ENCODE measurements around the gene EHMT1.
A peak's percentile ranks its signal among the peaks of the same experiment; 100 is the strongest.
"Not testable (repeated sequence)": the region's sequence is repeated elsewhere in the genome, so short reads cannot be mapped to it uniquely, and the experiment has no call there.

The EHMT1 gene

GRCh38 chr9:137626464-137626863 lies 7.7 kb downstream of the EHMT1 start:
- peak overlapping the region in 1 of 2 experiments; percentile 14 for H3K27ac ChIP-seq (ENCODE audit: insufficient read depth in 1 of 2, low read depth in 1 of 2, low read length in 2 of 2, poor library complexity in 1 of 2, severe bottlenecking in 2 of 2)
- ChIA-PET CTCF (interaction anchor here (0.6 to 1.5 kb wide), 3 partner anchors 14 to 56 kb away, joined by 3 read pairs; no protein-coding TSS in a partner anchor), POLR2A (no interaction called here)
- H3K4me3 ChIP-seq (ENCODE audit: control insufficient read depth in 1 of 7, extremely low read depth in 1 of 7, insufficient read depth in 4 of 7, low read depth in 2 of 7, low read length in 6 of 7) = no peak overlapping the region
- no peaks in the 10 kb centered on the region for H3K27me3 ChIP-seq (replicated peaks in 2 of 5; ENCODE audit: control insufficient read depth in 4 of 5, insufficient read depth in 5 of 5, low read length in 4 of 5)
- no peak for DNase-seq
- H3K4me1 ChIP-seq (ENCODE audit: control extremely low read depth in 1 of 4, control insufficient read depth in 4 of 4, insufficient read depth in 4 of 4, low read length in 3 of 4) = peaks cover 22 to 69% (median 57%) of the 10 kb centered on the region in 4 experiments
- peaks cover 0 to 8% (median 1%) of the 10 kb centered on the region in 4 experiments for H3K36me3 ChIP-seq (ENCODE audit: control insufficient read depth in 4 of 4, insufficient read depth in 4 of 4, low read length in 3 of 4)
- H3K9me3 ChIP-seq (ENCODE audit: control extremely low read depth in 1 of 5, control insufficient read depth in 4 of 5, insufficient read depth in 2 of 5, low read depth in 1 of 5, low read length in 4 of 5) = no peaks in the 10 kb centered on the region
- 40% methylated on average over 1 of the region's 4 CpGs for WGBS (ENCODE audit: insufficient coverage)

- H3K4me1 ChIP-seq (ENCODE audit: control extremely low read depth in 1 of 4, control insufficient read depth in 4 of 4, insufficient read depth in 4 of 4, low read length in 3 of 4) = peaks cover 22 to 76% (median 64%) of the 10 kb centered on the region in 4 experiments
- peak overlapping the region in 1 of 2 experiments; percentile 73 for H3K27ac ChIP-seq (ENCODE audit: insufficient read depth in 1 of 2, low read depth in 1 of 2, low read length in 2 of 2, poor library complexity in 1 of 2, severe bottlenecking in 2 of 2)
- WGBS (ENCODE audit: insufficient coverage) = 100% methylated on average over 3 of the region's 14 CpGs
- H3K36me3 ChIP-seq (ENCODE audit: control insufficient read depth in 4 of 4, insufficient read depth in 4 of 4, low read length in 3 of 4) = peaks cover 0 to 12% (median 1%) of the 10 kb centered on the region in 4 experiments
- ChIA-PET CTCF (interaction anchor here (0.6 to 4.0 kb wide), 8 partner anchors 12 to 55 kb away, joined by 3 to 16 read pairs (median 3); no protein-coding TSS in a partner anchor), POLR2A (interaction anchor here (0.6 kb wide), 1 partner anchor 158 kb away, joined by 3 read pairs; no protein-coding TSS in a partner anchor)
- DNase-seq; H3K27me3 ChIP-seq (replicated peaks in 2 of 5; ENCODE audit: control insufficient read depth in 4 of 5, insufficient read depth in 5 of 5, low read length in 4 of 5); H3K9me3 ChIP-seq (ENCODE audit: control extremely low read depth in 1 of 5, control insufficient read depth in 4 of 5, insufficient read depth in 2 of 5, low read depth in 1 of 5, low read length in 4 of 5): not testable (repeated sequence)
- H3K4me3 ChIP-seq (ENCODE audit: control insufficient read depth in 1 of 7, extremely low read depth in 1 of 7, insufficient read depth in 4 of 7, low read depth in 2 of 7, low read length in 6 of 7) = peak overlapping the region in 2 of 7 experiments; percentile 57 to 61
These were observed 8.6 kb downstream of the EHMT1 start for GRCh38 chr9:137627406-137627805.

- CTCF ChIA-PET = interaction anchor here (1.0 to 4.0 kb wide), 4 partner anchors 17 to 66 kb away, joined by 3 to 16 read pairs (median 4); no protein-coding TSS in a partner anchor
- Histone ChIP-seq H3K4me3 (ENCODE audit: control insufficient read depth in 1 of 7, extremely low read depth in 1 of 7, insufficient read depth in 4 of 7, low read depth in 2 of 7, low read length in 6 of 7) (peak overlapping the region in 5 of 7 experiments; percentile 15 to 62 (median 52)), H3K36me3 (ENCODE audit: control insufficient read depth in 4 of 4, insufficient read depth in 4 of 4, low read length in 3 of 4) (peaks cover 0 to 4% (median 1%) of the 10 kb centered on the region in 4 experiments), H3K27ac (ENCODE audit: insufficient read depth in 1 of 2, low read depth in 1 of 2, low read length in 2 of 2, poor library complexity in 1 of 2, severe bottlenecking in 2 of 2) (peak overlapping the region in 1 of 2 experiments; percentile 44), H3K9me3 (ENCODE audit: control extremely low read depth in 1 of 5, control insufficient read depth in 4 of 5, insufficient read depth in 2 of 5, low read depth in 1 of 5, low read length in 4 of 5) (no peaks in the 10 kb centered on the region), H3K4me1 (ENCODE audit: control extremely low read depth in 1 of 4, control insufficient read depth in 4 of 4, insufficient read depth in 4 of 4, low read length in 3 of 4) (peaks cover 21 to 74% (median 65%) of the 10 kb centered on the region in 4 experiments), H3K27me3 (replicated peaks in 2 of 5; ENCODE audit: control insufficient read depth in 4 of 5, insufficient read depth in 5 of 5, low read length in 4 of 5) (no peaks in the 10 kb centered on the region)
- DNase-seq = no peak
- POLR2A ChIA-PET = no interaction called here
- no CpG with 5 or more reads among the region's 1 CpG for WGBS (ENCODE audit: insufficient coverage)
These were observed 11.3 kb downstream of the EHMT1 start for GRCh38 chr9:137630126-137630525.

GRCh38 chr9:137630679-137631078 lies 11.9 kb downstream of the EHMT1 start:
- 43% methylated on average over 4 of the region's 4 CpGs for WGBS (ENCODE audit: insufficient coverage)
- H3K4me3 ChIP-seq (ENCODE audit: control insufficient read depth in 1 of 7, extremely low read depth in 1 of 7, insufficient read depth in 4 of 7, low read depth in 2 of 7, low read length in 6 of 7) = peak overlapping the region in 5 of 7 experiments; percentile 1 to 62 (median 30)
- H3K4me1 ChIP-seq (ENCODE audit: control extremely low read depth in 1 of 4, control insufficient read depth in 4 of 4, insufficient read depth in 4 of 4, low read length in 3 of 4) = peaks cover 19 to 69% (median 60%) of the 10 kb centered on the region in 4 experiments
- ChIA-PET CTCF (interaction anchor here (1.4 to 4.0 kb wide), 2 partner anchors 16 to 42 kb away, joined by 4 to 16 read pairs; no protein-coding TSS in a partner anchor), POLR2A (no interaction called here)
- no peaks in the 10 kb centered on the region for H3K9me3 ChIP-seq (ENCODE audit: control extremely low read depth in 1 of 5, control insufficient read depth in 4 of 5, insufficient read depth in 2 of 5, low read depth in 1 of 5, low read length in 4 of 5)
- peak overlapping the region in 1 of 2 experiments; percentile 44 for H3K27ac ChIP-seq (ENCODE audit: insufficient read depth in 1 of 2, low read depth in 1 of 2, low read length in 2 of 2, poor library complexity in 1 of 2, severe bottlenecking in 2 of 2)
- H3K36me3 ChIP-seq (ENCODE audit: control insufficient read depth in 4 of 4, insufficient read depth in 4 of 4, low read length in 3 of 4) = peaks cover 0 to 4% (median 0%) of the 10 kb centered on the region in 4 experiments
- no peaks in the 10 kb centered on the region for H3K27me3 ChIP-seq (replicated peaks in 2 of 5; ENCODE audit: control insufficient read depth in 4 of 5, insufficient read depth in 5 of 5, low read length in 4 of 5)
- peak in 1 of 3 donors; percentile 49 for DNase-seq

- ChIA-PET POLR2A (no interaction called here), CTCF (interaction anchor here (0.6 to 1.8 kb wide), 2 partner anchors 11 to 69 kb away, joined by 3 to 6 read pairs; no protein-coding TSS in a partner anchor)
- Histone ChIP-seq H3K4me1 (ENCODE audit: control extremely low read depth in 1 of 4, control insufficient read depth in 4 of 4, insufficient read depth in 4 of 4, low read length in 3 of 4) (peaks cover 19 to 61% (median 55%) of the 10 kb centered on the region in 4 experiments), H3K9me3 (ENCODE audit: control extremely low read depth in 1 of 5, control insufficient read depth in 4 of 5, insufficient read depth in 2 of 5, low read depth in 1 of 5, low read length in 4 of 5) (no peaks in the 10 kb centered on the region), H3K4me3 (ENCODE audit: control insufficient read depth in 1 of 7, extremely low read depth in 1 of 7, insufficient read depth in 4 of 7, low read depth in 2 of 7, low read length in 6 of 7) (peak overlapping the region in 1 of 7 experiments; percentile 7), H3K36me3 (ENCODE audit: control insufficient read depth in 4 of 4, insufficient read depth in 4 of 4, low read length in 3 of 4) (peaks cover 0 to 4% (median 0%) of the 10 kb centered on the region in 4 experiments), H3K27ac (ENCODE audit: insufficient read depth in 1 of 2, low read depth in 1 of 2, low read length in 2 of 2, poor library complexity in 1 of 2, severe bottlenecking in 2 of 2) (peak overlapping the region in 1 of 2 experiments; percentile 44), H3K27me3 (replicated peaks in 2 of 5; ENCODE audit: control insufficient read depth in 4 of 5, insufficient read depth in 5 of 5, low read length in 4 of 5) (no peaks in the 10 kb centered on the region)
- DNase-seq = peak in 2 of 3 donors; percentile 52 to 66
- 97% methylated on average over 11 of the region's 16 CpGs for WGBS (ENCODE audit: insufficient coverage)
These were observed 12.8 kb downstream of the EHMT1 start for GRCh38 chr9:137631345-137632229.

GRCh38 chr9:137632230-137633161 lies 13.7 kb downstream of the EHMT1 start:
- no peaks in the 10 kb centered on the region for H3K27me3 ChIP-seq (replicated peaks in 2 of 5; ENCODE audit: control insufficient read depth in 4 of 5, insufficient read depth in 5 of 5, low read length in 4 of 5)
- H3K36me3 ChIP-seq (ENCODE audit: control insufficient read depth in 4 of 4, insufficient read depth in 4 of 4, low read length in 3 of 4) = peaks cover 0 to 4% (median 0%) of the 10 kb centered on the region in 4 experiments
- no peaks in the 10 kb centered on the region for H3K9me3 ChIP-seq (ENCODE audit: control extremely low read depth in 1 of 5, control insufficient read depth in 4 of 5, insufficient read depth in 2 of 5, low read depth in 1 of 5, low read length in 4 of 5)
- ChIA-PET POLR2A (no interaction called here), CTCF (interaction anchor here (0.6 to 1.8 kb wide), 3 partner anchors 10 to 69 kb away, joined by 3 to 6 read pairs (median 3); no protein-coding TSS in a partner anchor)
- peak; percentile 37 to 53 (median 40) for DNase-seq
- WGBS (ENCODE audit: insufficient coverage) = 64% methylated on average over 17 of the region's 23 CpGs
- H3K4me3 ChIP-seq (ENCODE audit: control insufficient read depth in 1 of 7, extremely low read depth in 1 of 7, insufficient read depth in 4 of 7, low read depth in 2 of 7, low read length in 6 of 7) = peak overlapping the region in 1 of 7 experiments; percentile 57
- peaks cover 19 to 52% (median 48%) of the 10 kb centered on the region in 4 experiments for H3K4me1 ChIP-seq (ENCODE audit: control extremely low read depth in 1 of 4, control insufficient read depth in 4 of 4, insufficient read depth in 4 of 4, low read length in 3 of 4)
- peak overlapping the region; percentile 3 to 21 for H3K27ac ChIP-seq (ENCODE audit: insufficient read depth in 1 of 2, low read depth in 1 of 2, low read length in 2 of 2, poor library complexity in 1 of 2, severe bottlenecking in 2 of 2)
